PC-3 (cell line): ENCODE data around the gene BRD3. TPM values are rescaled to one million over a fixed set of nuclear protein-coding genes. Genes with fewer than 3 reads are reported as not detected.
A peak's percentile ranks its signal among the peaks of the same experiment; 100 is the strongest.

Experiments used
- ATAC-seq: fragments of 200-7000 bp; cut with Tn5 transposase; 2 replicates; pipeline ENCODE4 v1.9.1; 2020; ENCODE audit warnings: mild to moderate bottlenecking, moderate library complexity
- BruUV-seq: library from RNA; stranded (reverse); fragments of 400-500 nt; replicated peaks from 2 replicates; lab custom pipeline; 2021; lab: Mats Ljungman, UMichigan
- CTCF ChIA-PET: fragments of 300-600 bp; sonication (Branson Sonifier 250); formaldehyde crosslinking; loops from one replicate; lab custom pipeline; 2022; ENCODE audit warnings: antibody characterized with exemption; lab: Charles Lee
- POLR2A ChIA-PET: fragments of 300-600 bp; sonication (Branson Sonifier 250); formaldehyde crosslinking; loops from one replicate; lab custom pipeline; 2022; ENCODE audit warnings: antibody characterized with exemption; ENCODE audit not compliant: unreplicated experiment; lab: Charles Lee
- DNase-seq: peaks from one replicate; pipeline ENCODE4 v3.0.0-alpha.2; 2015
- H2AFZ ChIP-seq: fragments of 300-600 bp; sonication (generic); 2 replicates; pipeline ENCODE4 v1.6.0; 2016; ENCODE audit warnings: antibody characterized with exemption, low read length
- H3F3A ChIP-seq: fragments of 300-600 bp; sonication (generic); one replicate; pipeline ENCODE4 v1.6.0; 2017; ENCODE audit warnings: antibody characterized with exemption, low read length, control low read depth, mild to moderate bottlenecking; ENCODE audit not compliant: unreplicated experiment
- H3K27ac ChIP-seq: fragments of 300-600 bp; sonication (generic); 2 replicates; pipeline ENCODE4 v1.5.1; 2016; ENCODE audit warnings: mild to moderate bottlenecking, low read length
- H3K27me3 ChIP-seq: fragments of 300-600 bp; sonication (generic); 2 replicates; pipeline ENCODE4 v1.6.1; 2016; ENCODE audit warnings: low read length, mixed read lengths
- H3K36me3 ChIP-seq: fragments of 300-600 bp; sonication (generic); 2 replicates; pipeline ENCODE4 v1.6.1; 2016; ENCODE audit warnings: low read depth, mixed run types, low read length, mixed read lengths
- H3K4me1 ChIP-seq: fragments of 300-600 bp; sonication (generic); 2 replicates; pipeline ENCODE4 v1.5.1; 2016; ENCODE audit warnings: low read length; ENCODE audit not compliant: insufficient read depth
- H3K4me2 ChIP-seq: fragments of 300-600 bp; sonication (generic); 2 replicates; pipeline ENCODE4 v1.6.0; 2016; ENCODE audit warnings: low read length
- H3K4me3 ChIP-seq: fragments of 300-600 bp; sonication (generic); 2 replicates; pipeline ENCODE4 v1.5.1; 2016; ENCODE audit warnings: mild to moderate bottlenecking, low read length, mixed read lengths
- H3K79me2 ChIP-seq: fragments of 300-600 bp; sonication (generic); 2 replicates; pipeline ENCODE4 v1.6.1; 2017; ENCODE audit warnings: low read length, mixed read lengths
- H3K9ac ChIP-seq: fragments of 300-600 bp; sonication (generic); 2 replicates; pipeline ENCODE4 v1.6.0; 2016; ENCODE audit warnings: mild to moderate bottlenecking, low read length
- H3K9me2 ChIP-seq: fragments of 300-600 bp; sonication (generic); replicated peaks from 2 replicates; pipeline ENCODE4 v1.6.1; 2016; ENCODE audit warnings: mixed run types, low read length, mixed read lengths
- H3K9me3 ChIP-seq: fragments of 300-600 bp; sonication (generic); 2 replicates; pipeline ENCODE4 v1.6.1; 2016; ENCODE audit warnings: low read length, mixed read lengths
- H4K20me1 ChIP-seq: fragments of 300-600 bp; sonication (generic); 2 replicates; pipeline ENCODE4 v1.6.1; 2016; ENCODE audit warnings: low read length, mixed read lengths
- EZH2 ChIP-seq: fragments of 300-600 bp; sonication (generic); IDR thresholded peaks from one replicate; pipeline ENCODE4 v1.6.1; 2017; ENCODE audit warnings: antibody characterized with exemption, mild to moderate bottlenecking, low read length; ENCODE audit not compliant: unreplicated experiment
- EZH2phosphoT487 ChIP-seq: fragments of 300-600 bp; sonication (generic); IDR thresholded peaks from 2 replicates; pipeline ENCODE4 v1.6.1; 2018; ENCODE audit warnings: mild to moderate bottlenecking, antibody characterized with exemption, low read length, borderline replicate concordance
- intact Hi-C: fragments of 100-400 bp; cut with micrococcal nuclease; formaldehyde crosslinking; loops from 2 replicates; pipeline ENCODE4 v1.9.0; 2023
- total RNA-seq: library from RNA; depleted of rRNA; stranded (reverse); fragments of >200 nt; gene quantifications from 2 replicates; pipeline ENCODE4 v1.2.3, GENCODE V29; 2014
- TF ChIP-seq, protein P1 (sequence below): fragments of 300-600 bp; sonication (generic); conservative IDR thresholded peaks from 2 replicates; pipeline ENCODE4 v1.5.1; 2017; ENCODE audit warnings: antibody characterized with exemption, low read depth, mild to moderate bottlenecking, low read length

BRD3 gene
- total RNA-seq, 1 experiment from 2014 or later, result 5.5 TPM

DNA sequence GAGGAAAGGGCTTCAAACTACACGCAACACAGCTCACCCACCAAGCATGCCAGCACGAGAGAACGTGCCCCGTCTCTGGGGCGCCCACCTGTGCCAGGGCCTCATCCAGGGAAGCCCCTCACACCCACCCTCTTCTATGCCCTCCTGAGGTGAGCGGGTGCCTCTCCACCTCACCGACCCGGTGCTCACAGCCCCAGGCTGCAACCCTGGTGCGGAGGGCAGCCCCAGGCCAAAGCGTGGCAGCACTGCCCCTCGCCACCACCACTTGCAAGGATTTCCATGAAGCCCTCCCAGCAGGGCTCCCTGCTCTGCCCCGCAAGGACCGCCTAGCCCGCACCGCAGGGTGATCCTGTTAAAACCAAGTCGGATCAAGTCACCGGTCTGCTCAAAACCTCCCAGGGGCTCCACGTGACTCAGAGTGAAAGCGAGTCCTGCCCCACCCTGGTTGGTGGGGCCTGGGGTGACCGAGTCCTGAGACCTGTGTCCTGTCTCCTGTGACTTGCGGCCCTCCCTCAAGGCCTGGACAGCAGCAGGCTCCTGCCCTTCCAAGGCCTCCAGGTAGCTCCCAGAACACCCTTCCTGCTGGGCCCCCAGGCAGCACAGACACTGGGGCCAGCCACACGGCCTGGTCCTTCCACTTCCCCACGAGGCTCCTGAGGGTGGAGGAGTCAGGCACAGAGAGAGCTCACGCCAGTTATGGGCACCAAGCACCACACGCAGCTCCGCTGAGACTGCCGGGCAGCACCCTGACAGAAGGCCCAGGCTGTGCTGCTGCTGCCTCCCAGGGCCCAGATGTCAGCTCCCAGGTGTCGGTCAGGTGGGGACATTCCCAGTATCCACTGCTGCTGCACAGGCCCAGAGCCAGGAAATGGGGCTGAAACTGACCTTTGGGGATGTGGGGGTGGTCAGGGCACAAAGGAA is 12.7 kb downstream of the BRD3 start:
- peak overlapping the region; percentile 71 for H3K4me2 ChIP-seq
- no peaks in the 10 kb centered on the region for H3K9me2 ChIP-seq
- H3K9ac ChIP-seq, result peak overlapping the region; percentile 29
- peak overlapping the region; percentile 86 for H3K27ac ChIP-seq
- ATAC-seq (no peak), DNase-seq (no peak)
- POLR2A ChIA-PET, result no interaction called here
- CTCF ChIA-PET, result no interaction called here
- no peaks in the 10 kb centered on the region for H3K36me3 ChIP-seq
- H3F3A ChIP-seq, result no peaks in the 10 kb centered on the region
- H3K4me3 ChIP-seq, result no peak overlapping the region
- no peaks in the 10 kb centered on the region for H4K20me1 ChIP-seq
- intact Hi-C loops, result no loop called here
- H3K79me2 ChIP-seq, result peaks cover 55% of the 10 kb centered on the region
- TF ChIP-seq, protein P1, sequence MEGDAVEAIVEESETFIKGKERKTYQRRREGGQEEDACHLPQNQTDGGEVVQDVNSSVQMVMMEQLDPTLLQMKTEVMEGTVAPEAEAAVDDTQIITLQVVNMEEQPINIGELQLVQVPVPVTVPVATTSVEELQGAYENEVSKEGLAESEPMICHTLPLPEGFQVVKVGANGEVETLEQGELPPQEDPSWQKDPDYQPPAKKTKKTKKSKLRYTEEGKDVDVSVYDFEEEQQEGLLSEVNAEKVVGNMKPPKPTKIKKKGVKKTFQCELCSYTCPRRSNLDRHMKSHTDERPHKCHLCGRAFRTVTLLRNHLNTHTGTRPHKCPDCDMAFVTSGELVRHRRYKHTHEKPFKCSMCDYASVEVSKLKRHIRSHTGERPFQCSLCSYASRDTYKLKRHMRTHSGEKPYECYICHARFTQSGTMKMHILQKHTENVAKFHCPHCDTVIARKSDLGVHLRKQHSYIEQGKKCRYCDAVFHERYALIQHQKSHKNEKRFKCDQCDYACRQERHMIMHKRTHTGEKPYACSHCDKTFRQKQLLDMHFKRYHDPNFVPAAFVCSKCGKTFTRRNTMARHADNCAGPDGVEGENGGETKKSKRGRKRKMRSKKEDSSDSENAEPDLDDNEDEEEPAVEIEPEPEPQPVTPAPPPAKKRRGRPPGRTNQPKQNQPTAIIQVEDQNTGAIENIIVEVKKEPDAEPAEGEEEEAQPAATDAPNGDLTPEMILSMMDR, result no peak
- TF ChIP-seq EZH2 (no peak), EZH2phosphoT487 (no peak)
- no peaks in the 10 kb centered on the region for H3K27me3 ChIP-seq
- H3K9me3 ChIP-seq, result no peaks in the 10 kb centered on the region
- H2AFZ ChIP-seq, result peak overlapping the region; percentile 68; the same call in 1 of the 2 replicates
- BruUV-seq, result no TSS peak
- peaks cover 41% of the 10 kb centered on the region for H3K4me1 ChIP-seq

DNA sequence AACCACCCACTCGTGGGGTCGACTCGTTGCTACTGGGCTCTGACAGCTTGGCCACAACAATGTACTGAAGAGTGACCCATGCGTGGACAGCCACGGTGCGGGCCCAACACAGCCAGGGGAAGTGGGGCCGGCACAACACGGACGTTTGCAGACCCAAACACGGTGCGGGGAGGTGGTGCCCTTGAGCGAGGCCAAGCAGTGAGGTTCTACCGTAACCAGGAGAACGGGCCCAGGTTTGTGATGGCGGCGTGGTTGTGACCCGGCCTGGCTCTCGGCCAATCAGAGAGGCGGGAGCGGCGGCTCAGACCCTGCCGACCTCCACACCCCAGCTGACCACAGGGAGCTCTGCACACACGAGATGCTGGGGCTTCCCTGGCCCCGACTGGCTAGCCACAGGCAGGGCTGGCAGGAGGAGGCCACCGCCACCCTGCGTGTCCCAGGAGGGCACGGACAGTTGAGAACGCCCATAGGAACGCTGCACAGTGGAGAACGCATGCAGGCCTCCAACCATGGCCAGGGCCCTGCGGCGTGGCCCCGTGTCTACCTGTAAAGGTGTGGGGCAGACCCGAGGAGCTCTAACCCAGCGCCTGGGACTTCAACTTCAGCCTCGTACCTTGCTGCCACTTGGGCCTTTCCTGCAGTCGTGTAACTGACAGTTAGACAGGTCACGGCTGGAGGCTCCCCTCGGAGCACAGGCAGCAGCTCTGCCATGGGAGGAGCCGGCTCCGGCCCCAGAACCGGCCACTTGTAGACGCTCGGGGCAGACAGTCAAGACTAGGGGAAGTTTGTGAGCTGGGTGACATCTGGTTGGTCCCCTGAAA is 13.7 kb downstream of the BRD3 start:
- Histone ChIP-seq H3K9me2 (no peaks in the 10 kb centered on the region), H2AFZ (no peak overlapping the region), H3K9ac (no peak overlapping the region), H3K4me2 (no peak overlapping the region), H3K27ac (no peak overlapping the region), H3K79me2 (peaks cover 45% of the 10 kb centered on the region), H3K36me3 (no peaks in the 10 kb centered on the region), H3K27me3 (no peaks in the 10 kb centered on the region), H3K4me1 (peaks cover 35% of the 10 kb centered on the region), H3K9me3 (no peaks in the 10 kb centered on the region), H4K20me1 (no peaks in the 10 kb centered on the region), H3F3A (no peaks in the 10 kb centered on the region), H3K4me3 (no peak overlapping the region)
- BruUV-seq, result no TSS peak
- TF ChIP-seq, protein P1, result no peak
- TF ChIP-seq EZH2phosphoT487, result no peak
- TF ChIP-seq EZH2, result no peak
- POLR2A ChIA-PET, result no interaction called here
- DNase-seq, result no peak
- CTCF ChIA-PET, result no interaction called here
- intact Hi-C loops, result no loop called here
- ATAC-seq, result no peak
